Measurements from ENCODE around the gene NKTR.
"Not testable (repeated sequence)": the region's sequence is repeated elsewhere in the genome, so short reads cannot be mapped to it uniquely, and the experiment has no call there.

The NKTR gene

DNA sequence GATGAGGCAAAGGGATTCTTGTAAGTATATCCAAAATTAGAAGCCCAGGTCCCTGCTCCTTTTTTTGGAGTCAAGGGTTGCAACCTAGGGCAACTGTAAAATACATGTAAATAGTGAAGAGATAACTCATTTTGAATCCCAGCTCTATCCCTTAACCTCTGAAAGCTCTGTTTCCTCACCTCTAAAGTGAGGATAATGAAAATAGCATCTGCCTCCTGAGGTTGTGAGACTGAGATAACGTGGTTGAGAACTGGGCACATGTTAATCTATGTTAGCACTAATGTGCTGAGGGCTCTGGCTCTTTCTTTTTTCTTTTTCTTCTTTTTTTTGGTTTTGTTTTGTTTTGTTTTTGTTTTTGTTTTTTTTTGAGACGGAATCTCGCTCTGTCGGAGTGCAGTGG, 4.8 kb upstream of the NKTR start:
- DNase-seq (ENCODE audit: low read depth), result no peak

DNA sequence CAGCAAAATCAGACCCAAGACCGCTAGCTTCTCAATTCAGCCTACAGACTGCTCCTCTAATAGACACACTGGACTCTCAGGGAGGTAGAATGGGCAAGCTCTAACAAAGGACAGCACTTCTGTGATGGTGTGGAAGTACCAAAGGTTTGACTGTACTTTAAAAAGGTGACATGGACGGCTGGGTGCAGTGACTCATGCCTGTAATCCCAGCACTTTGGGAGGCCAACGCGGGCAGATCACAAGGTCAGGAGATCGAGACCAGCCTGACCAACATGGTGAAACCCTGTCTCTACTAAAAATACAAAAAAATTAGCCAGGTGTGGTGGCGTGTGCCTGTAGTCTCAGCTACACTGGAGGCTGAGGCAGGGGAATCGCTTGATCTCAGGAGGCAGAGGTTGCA, 3.4 kb upstream of the NKTR start:
- DNase-seq (ENCODE audit: low read depth), result not testable (repeated sequence)

DNA sequence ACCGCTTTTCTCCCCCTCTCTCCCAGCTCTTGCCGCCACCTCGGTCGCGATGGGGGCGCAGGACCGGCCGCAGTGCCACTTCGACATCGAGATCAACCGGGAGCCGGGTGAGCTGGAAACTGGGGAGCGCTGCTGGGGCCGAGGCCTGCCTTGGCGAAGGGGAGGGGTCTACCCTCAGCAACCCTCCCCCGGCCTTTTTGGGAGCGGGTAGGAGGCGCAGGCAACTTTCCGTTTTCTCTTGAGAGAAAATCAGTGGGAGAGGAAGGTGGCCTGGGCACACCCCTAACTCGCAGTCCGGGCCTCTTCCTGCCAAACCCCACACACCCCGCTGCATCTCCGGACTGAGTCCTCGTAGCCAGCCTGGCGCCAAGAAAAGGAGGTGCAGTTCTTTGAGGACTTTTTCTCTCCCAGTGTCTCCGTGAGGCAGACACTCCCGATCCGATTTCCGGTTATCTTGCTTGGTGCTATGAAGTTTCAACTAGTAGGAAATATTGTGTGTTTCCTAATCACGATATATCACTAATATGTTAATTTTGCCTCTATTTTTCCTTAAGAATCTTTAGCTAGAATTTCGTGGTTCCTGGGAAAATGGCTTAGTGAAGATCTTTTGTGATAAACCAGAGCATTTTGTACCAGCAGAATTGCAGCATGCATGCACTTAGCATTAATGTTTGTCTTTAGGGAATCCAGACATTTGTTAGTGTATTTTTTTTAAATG, 631 bp downstream of the NKTR start:
- no peak for DNase-seq (ENCODE audit: low read depth)

DNA sequence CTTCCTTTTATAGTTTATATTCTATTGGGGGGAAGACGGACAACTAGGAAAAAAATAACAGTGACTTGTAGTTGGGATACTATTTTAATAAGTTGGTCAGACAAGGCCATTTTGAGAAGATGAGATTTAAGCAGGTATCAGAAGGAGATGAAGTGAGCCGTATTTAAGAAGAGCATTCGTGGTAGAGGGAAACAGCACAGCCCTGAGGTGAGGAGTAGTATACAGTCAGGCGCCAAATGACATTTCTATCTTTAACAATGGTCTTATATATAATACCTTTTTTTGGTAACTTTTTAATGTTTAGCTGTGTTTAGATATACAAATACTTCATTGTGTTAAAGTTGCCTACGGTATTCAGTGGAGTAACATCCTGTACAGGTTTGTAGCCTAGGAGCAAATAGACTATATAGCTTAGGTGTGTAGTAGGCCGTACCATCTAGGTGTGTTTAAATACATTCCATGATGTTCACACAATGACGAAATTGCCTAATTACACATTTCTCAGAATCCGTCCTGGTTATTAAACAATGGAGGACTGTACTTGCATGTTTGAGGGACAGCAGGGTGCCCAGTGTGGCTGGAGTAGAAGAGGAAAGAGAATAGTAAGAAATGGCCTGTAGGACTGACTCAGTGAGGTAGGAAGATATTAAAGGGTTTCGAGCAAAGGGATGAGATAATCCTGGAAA, 1.6 kb downstream of the NKTR start:
- no peak for DNase-seq (ENCODE audit: low read depth)

- no peak for DNase-seq (ENCODE audit: low read depth)
Measured at GRCh38 chr3:42602961-42603360, 2.5 kb downstream of the NKTR start.

GRCh38 chr3:42605546-42606173, 5.2 kb downstream of the NKTR start:
- DNase-seq (ENCODE audit: low read depth), result no peak

- no peak for DNase-seq (ENCODE audit: low read depth)
Measured at GRCh38 chr3:42608581-42608980, 8.1 kb downstream of the NKTR start.

DNA sequence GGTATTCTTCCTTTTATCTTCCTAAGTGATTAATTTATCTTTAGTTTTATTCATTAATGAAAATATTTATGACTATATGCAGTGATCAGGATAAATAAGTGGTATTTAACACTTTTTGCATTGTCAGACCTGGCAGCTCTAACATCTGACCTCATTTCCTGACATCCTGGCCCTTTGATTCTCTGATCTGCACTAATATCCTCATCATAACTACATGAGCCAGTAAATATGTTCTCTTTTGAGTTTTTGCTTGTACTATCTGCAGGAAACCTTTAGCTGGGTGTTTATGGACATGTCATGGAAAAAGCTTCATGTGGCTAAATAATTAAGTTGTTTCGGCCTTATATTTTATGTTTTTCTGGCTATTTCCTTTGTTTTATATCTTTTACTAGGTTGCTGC, 10.5 kb downstream of the NKTR start:
- DNase-seq (ENCODE audit: low read depth), result no peak

DNA sequence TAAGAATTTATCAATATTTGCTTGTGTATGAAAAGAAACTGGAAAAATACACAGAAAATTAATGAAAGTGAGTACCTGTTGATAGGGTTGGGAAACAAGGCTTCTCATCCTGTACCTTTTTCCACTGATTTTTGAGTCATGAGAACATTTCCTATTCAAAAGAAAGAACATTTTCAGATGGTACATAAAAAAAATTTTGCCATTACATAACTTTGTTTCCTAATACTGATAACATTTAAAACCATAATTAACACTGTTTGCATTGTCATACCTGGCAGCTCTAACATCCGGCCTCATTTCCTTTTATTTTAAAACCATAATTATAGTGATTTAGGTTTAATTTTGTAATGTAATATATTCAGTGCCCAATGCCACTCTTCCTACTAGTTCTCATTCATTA, 11.7 kb downstream of the NKTR start:
- DNase-seq (ENCODE audit: low read depth), result no peak

- DNase-seq (ENCODE audit: low read depth), result no peak
Measured at GRCh38 chr3:42612928-42613327, 12.4 kb downstream of the NKTR start.

DNA sequence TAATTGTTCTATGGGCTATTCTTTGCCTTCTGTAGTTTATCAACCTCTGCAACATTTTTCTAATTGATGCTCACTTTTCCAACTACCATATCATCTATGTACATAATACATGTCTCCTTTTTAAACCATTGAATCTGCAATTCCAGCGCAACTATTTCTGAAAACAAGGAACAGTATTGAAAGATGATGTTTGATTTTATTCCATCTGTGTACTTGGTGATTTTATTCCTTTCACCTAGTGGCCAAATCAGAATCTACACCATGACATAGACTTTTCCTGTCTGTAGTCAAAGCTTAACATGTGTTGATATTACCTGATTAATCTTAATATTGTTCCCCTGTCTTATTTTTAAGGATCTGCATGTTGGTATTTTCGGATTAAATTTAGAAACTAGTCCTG, 13.0 kb downstream of the NKTR start:
- DNase-seq (ENCODE audit: low read depth), result no peak

GRCh38 chr3:42631620-42632019, 31.1 kb downstream of the NKTR start:
- no peak for DNase-seq (ENCODE audit: low read depth)

DNA sequence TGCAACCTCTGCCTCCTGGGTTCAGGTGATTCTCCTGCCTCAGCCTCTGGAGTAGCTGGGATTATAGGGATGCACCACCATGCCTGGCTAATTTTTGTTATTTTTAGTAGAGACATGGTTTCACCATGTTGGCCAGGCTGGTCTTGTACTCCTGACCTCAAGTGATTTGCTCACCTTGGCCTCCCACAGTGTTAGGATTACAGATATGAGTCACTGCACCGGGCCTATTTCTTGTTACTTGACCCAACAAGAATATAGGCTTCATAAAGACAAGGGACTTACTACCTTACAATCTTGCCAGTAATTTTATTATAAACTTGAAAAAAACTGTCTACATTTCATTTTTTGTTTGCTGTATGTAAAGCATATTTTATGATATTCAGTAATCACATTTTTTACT, 31.7 kb downstream of the NKTR start:
- DNase-seq (ENCODE audit: low read depth), result no peak

DNA sequence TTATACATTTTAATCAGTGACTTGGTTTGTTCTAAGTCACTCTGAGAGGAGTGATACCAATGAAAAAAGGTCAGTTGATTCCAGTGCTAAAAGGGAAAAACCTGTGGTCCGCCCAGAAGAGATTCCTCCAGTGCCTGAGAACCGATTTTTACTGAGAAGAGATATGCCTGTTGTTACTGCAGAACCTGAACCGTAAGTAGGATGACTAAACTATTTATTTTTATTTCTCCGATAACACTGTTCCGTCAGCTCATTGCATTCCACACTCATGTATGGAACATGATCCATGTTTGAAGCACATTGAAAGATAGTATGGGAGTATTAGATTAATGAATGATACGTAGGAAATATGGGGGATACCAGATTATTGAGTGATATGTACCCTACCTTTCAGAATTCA, 33.1 kb downstream of the NKTR start:
- DNase-seq (ENCODE audit: low read depth), result no peak

- DNase-seq (ENCODE audit: low read depth), result no peak
Measured at GRCh38 chr3:42635111-42635510, 34.6 kb downstream of the NKTR start.

DNA sequence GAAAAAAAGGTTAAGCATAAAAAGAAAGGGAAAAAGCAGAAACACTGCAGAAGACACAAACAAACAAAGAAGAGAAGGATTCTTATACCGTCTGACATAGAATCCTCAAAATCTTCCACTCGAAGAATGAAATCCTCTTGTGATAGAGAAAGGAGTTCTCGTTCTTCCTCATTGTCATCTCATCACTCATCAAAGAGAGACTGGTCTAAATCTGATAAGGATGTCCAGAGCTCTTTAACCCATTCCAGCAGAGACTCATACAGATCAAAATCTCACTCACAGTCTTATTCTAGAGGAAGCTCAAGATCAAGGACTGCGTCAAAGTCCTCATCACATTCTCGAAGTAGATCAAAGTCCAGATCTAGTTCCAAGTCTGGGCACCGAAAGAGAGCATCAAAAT, 36.5 kb downstream of the NKTR start:
- DNase-seq (ENCODE audit: low read depth), result no peak

DNA sequence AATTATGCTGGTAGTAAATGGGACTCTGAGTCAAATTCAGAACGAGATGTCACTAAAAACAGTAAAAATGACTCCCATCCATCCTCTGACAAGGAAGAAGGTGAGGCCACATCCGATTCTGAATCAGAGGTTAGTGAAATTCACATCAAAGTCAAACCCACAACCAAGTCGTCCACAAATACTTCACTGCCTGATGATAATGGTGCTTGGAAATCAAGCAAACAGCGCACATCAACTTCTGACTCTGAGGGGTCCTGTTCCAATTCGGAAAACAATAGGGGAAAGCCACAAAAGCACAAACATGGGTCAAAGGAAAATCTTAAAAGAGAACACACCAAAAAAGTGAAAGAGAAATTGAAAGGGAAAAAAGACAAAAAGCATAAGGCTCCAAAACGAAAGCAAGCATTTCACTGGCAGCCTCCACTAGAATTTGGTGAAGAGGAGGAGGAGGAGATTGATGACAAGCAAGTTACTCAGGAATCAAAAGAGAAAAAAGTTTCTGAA, 37.9 kb downstream of the NKTR start:
- no peak for DNase-seq (ENCODE audit: low read depth)

DNA sequence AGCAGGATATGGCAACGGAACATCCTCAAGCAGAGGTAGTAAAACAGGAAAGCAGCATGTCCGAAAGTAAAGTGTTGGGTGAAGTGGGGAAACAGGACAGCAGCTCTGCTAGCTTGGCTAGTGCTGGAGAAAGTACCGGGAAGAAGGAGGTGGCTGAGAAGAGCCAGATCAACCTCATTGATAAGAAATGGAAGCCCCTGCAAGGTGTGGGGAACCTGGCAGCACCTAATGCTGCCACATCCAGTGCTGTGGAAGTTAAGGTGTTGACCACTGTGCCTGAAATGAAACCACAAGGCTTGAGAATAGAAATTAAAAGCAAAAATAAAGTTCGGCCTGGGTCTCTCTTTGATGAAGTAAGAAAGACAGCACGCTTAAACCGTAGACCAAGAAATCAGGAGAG, 38.7 kb downstream of the NKTR start:
- DNase-seq (ENCODE audit: low read depth), result no peak

GRCh38 chr3:42640129-42640528, 39.6 kb downstream of the NKTR start:
- DNase-seq (ENCODE audit: low read depth), result no peak

DNA sequence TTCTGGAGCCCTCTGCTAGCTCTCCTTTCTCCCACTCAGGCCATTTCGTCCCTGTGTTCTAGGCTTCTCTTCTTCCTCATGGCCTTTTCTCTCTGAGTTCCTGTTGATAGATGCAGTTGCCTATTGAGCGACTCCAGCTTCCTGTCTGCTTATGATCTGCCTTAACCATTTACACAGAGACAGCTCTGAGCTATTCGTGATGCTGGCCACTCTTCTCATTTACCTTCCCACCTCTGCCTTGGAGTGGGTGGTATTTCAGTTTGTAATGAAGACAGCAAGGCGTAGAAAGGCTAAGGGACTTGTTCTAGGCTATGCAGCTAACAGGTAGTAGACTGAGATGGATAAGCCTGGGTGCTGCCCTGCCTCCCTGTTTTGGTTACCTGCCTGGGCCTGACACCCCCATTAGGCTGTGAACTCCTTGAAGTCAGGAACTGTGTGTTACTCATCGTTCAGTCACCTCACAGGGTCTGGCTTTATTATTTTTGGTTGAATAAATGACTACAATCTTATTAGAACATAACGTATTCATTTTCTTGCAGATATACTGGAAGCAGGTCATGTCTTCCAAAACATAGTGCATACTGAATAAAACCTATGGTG, 40.4 kb downstream of the NKTR start:
- no peak for DNase-seq (ENCODE audit: low read depth)

DNA sequence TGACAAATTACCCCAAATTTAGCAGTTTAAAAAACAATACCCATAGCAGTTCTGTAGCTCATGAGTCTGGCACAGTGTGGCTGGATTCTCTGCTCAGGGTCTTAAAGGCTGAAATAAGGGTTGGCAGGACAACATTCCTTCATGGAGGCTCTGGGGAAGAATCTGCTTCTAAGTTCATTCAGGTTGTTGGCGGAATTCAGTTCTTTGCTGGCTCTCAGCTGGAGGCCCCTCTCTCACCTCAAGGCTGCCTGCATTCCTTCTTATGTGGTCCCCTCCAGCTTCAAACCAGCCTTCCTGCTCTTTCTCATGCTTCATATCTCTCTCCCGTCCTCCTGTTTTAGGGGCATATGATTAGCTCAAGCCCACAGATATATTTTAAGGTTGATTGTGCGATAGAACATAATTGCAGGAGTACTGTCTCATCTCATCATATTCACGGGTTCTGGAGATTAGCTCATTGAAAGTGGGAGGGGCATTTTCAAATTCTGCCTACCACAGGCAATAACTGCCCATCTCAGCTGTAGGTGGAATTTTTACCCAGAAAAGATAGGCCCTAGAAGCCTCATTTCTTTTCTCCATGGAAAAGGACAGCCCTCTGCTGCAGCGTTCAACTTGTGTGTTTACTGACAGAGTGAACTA, 47.5 kb downstream of the NKTR start:
- DNase-seq (ENCODE audit: low read depth), result no peak

GRCh38 chr3:42649006-42649405, 48.5 kb downstream of the NKTR start:
- DNase-seq (ENCODE audit: low read depth), result no peak
